Subcutaneous preadipocyte (primary cell): ENCODE results near the gene EFNB2. TPM values are rescaled to one million over a fixed set of nuclear protein-coding genes. Genes with fewer than 3 reads are reported as not detected.

Experiments used
- total RNA-seq: library from RNA; depleted of rRNA; stranded (reverse); fragments of >200 nt; gene quantifications from 2 replicates; pipeline ENCODE4 v1.2.3, GENCODE V29; 2012

The EFNB2 gene, protein sequence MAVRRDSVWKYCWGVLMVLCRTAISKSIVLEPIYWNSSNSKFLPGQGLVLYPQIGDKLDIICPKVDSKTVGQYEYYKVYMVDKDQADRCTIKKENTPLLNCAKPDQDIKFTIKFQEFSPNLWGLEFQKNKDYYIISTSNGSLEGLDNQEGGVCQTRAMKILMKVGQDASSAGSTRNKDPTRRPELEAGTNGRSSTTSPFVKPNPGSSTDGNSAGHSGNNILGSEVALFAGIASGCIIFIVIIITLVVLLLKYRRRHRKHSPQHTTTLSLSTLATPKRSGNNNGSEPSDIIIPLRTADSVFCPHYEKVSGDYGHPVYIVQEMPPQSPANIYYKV
- under 0.01 and 4.1 TPM in 2 replicates for total RNA-seq

DNA sequence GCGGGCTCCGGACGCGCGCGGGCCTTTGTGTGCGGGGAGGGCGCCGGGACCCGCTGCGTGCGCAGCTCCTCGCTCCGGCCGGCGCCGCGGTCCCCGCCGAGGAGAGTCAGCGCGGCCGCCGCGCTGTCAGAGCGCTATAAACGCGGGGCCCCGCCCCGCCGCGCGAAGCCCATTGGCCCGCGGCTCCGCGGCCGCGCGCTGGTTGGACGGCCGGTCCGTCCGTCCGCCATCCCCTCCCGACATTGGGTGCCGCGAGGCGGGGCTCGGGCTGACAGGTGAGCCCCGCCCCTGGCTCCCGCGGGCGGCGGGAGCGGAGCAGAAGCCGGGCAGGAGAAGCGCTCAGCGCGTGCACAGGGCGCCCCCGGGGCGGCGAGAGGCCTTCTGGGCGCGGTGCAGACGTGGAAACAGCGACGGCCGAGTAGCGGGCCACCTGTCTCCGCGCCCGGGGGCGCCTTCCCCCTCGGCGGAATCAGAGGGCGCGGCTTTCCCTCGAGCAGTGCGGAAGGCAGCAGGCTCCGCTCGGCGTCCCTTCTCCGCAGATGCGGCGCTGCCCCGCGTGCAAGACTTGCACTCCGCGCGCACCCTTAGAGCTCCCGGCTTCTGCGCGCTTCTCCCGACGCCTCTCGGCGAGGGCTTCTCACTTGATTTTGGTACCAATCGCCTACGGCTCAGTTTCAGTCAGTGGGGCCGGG lies at the start of gene EFNB2:
EFNB2 (minus strand) TSS at position 111 of the 692 bp plus-strand sequence. CDS start 698 bp downstream, outside the sequence.

DNA sequence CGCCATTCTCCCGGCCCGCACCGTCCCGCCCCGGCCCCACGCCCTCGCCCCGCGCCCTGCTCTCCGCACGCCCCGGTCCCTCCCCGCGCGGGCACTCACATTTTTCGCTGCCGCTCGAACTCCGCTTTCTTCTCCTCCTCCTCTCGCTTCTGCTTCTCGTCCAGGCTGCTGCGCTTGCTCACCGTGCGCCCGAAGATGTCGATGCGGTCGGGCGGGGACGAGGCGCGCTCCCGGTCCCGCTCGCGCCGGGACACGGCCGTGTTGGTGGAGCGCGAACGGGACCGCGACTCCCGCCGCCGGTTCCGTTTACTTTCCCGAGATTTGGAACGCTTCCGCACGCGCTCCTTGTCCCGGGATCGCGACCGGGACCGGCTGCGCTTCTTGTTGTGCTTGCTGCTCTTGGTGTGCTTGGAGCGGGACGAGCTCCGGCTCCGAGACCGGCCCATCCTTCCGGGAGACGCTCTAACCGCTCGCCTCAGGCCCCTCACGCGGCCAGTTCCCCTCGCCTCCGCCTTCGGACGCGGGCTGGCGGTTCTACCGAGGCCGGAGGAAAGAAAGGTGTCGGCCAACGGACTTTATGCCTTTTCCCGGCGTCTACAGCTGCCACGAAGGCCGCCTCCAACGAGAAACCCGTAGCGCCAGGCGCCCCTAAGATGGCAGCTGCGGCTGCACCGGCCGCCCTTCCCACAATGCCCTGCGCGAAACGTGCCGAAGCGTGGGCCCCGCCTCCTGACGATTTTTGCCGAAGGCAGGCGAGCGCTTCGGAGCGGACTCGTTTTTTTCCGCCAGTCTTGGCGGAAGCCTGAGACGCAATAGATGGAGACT lies 32.2 kb upstream of the EFNB2 start, which contains the start of gene ARGLU1:
ARGLU1 (minus strand) TSS at position 664 of the 825 bp plus-strand sequence; CDS start at position 446, 218 bp downstream.

Other genes with a start within 250 kb of the EFNB2 start
- 35.3 and 49.3 TPM in 2 replicates for gene ARGLU1, start 32.5 kb upstream of the EFNB2 start, total RNA-seq